Tibial artery (tissue), 4 donors: ENCODE measurements around the gene CEMIP2.

Source experiments
- DNase-seq, 2 donors: peaks; one replicate each; pipeline ENCODE4 v3.0.0-alpha.2; 2019
- H3K27ac ChIP-seq, 2 donors: fragments of 200-600 bp; sonication (generic) in 1 of 2; 1 replicate in 1 of 2; 2 replicates in 1 of 2; pipeline ENCODE4 v1.5.1; 2018 to 2019; ENCODE audit warnings: mild to moderate bottlenecking in 1 of 2
- H3K27me3 ChIP-seq, 2 donors: fragments of 200-600 bp; sonication (generic) in 1 of 2; one replicate each; pipeline versions ENCODE4 v1.5.1 to v1.6.0; 2016 to 2019
- H3K36me3 ChIP-seq, 3 donors: fragments of 200-600 bp; sonication (generic) in 2 of 3; one replicate each; pipeline ENCODE4 v1.5.1; 2016 to 2019; ENCODE audit warnings: mild to moderate bottlenecking in 2 of 3
- H3K4me1 ChIP-seq, 4 donors: fragments of 200-600 bp; sonication (generic) in 2 of 4; 1 replicate in 3 of 4; 2 replicates in 1 of 4; pipeline ENCODE4 v1.5.1; 2016 to 2019
- H3K4me3 ChIP-seq, 2 donors: fragments of 200-600 bp; sonication (generic) in 1 of 2; 1 replicate in 1 of 2; 2 replicates in 1 of 2; pipeline ENCODE4 v1.5.1; 2018 to 2019; ENCODE audit warnings: mild to moderate bottlenecking in 2 of 2
- H3K9me3 ChIP-seq, 3 donors: fragments of 200-600 bp; sonication (generic) in 1 of 3; one replicate each; pipeline ENCODE4 v1.5.1; 2016 to 2019
- CTCF ChIP-seq, 2 experiments: fragments of 200-600 bp in 1 of 2; fragments of 450-650 bp in 1 of 2; IDR thresholded peaks; one replicate each; pipeline ENCODE4 v1.5.1; 2017 to 2019; ENCODE audit warnings: antibody characterized with exemption in 2 of 2, mild to moderate bottlenecking in 1 of 2, moderate library complexity in 1 of 2
- intact Hi-C: fragments of 100-400 bp; cut with DNase I; formaldehyde crosslinking; loops from one replicate; pipeline ENCODE4 v1.15.0; 2023; ENCODE audit warnings: low total_unique reads

The CEMIP2 gene

DNA sequence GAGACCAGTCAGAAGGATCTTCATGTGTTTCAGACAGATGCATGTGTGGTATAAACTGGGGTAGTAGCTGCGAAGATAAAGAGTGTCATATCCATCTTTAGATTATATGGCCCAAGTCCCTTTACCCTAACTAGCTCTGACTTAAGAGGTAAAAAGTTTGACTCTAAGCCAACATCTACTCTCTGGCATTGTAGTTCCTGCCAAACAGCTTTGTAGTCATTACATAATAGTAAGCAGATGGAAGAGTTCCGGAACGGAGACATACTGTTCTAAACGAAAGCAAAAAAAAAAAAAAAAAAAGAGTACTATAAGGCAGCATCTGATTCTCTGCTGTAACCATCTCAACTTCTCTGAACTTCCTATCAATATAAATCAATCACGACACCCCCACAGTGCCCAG lies 48.8 kb downstream of the CEMIP2 start:
- Histone ChIP-seq H3K36me3 (peaks cover 3 to 25% (median 18%) of the 10 kb centered on the region in 3 donors), H3K4me3 (no peak overlapping the region), H3K27ac (no peak overlapping the region), H3K9me3 (no peaks in the 10 kb centered on the region), H3K27me3 (no peaks in the 10 kb centered on the region), H3K4me1 (no peaks in the 10 kb centered on the region)
- intact Hi-C loops: no loop called here
- no peak for TF ChIP-seq CTCF (IDR thresholded peaks at IDR 0.05)
- no peak for DNase-seq

GRCh38 chr9:71719088-71719487 lies 49.2 kb downstream of the CEMIP2 start:
- no peaks in the 10 kb centered on the region for H3K9me3 ChIP-seq
- no peak for TF ChIP-seq CTCF (IDR thresholded peaks at IDR 0.05)
- no peak overlapping the region for H3K4me3 ChIP-seq
- H3K4me1 ChIP-seq: no peaks in the 10 kb centered on the region
- H3K27me3 ChIP-seq: no peaks in the 10 kb centered on the region
- no peak for DNase-seq
- H3K36me3 ChIP-seq: peaks cover 3 to 25% (median 22%) of the 10 kb centered on the region in 3 donors
- intact Hi-C loops: no loop called here
- H3K27ac ChIP-seq: no peak overlapping the region

GRCh38 chr9:71716138-71716909 lies 52.0 kb downstream of the CEMIP2 start:
- Histone ChIP-seq H3K4me1 (no peaks in the 10 kb centered on the region), H3K36me3 (peaks cover 9 to 35% (median 34%) of the 10 kb centered on the region in 3 donors), H3K27ac (no peak overlapping the region), H3K27me3 (no peaks in the 10 kb centered on the region), H3K4me3 (no peak overlapping the region), H3K9me3 (no peaks in the 10 kb centered on the region)
- DNase-seq: no peak
- intact Hi-C loops: no loop called here
- TF ChIP-seq CTCF (IDR thresholded peaks at IDR 0.05): peak; percentile 34 to 36

DNA sequence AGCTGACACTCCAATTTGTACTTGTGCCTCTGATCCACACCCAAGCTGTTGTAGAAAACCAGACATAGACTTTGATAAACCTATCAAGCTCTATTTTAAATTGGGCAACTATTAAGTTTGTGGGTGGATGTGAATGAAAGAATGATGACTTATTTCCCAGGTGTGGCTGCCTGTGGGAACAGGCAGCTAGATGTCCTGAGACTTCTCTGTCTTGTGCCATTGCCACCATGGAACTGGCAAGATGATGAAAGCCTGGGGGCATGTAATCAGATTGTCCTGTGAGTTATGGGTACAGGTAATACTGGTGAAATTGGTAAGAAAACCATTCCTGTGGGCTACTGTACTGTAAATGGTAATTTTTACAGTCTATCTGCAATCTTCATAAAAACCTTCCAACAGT lies 57.5 kb downstream of the CEMIP2 start:
- peaks cover 28 to 67% (median 66%) of the 10 kb centered on the region in 3 donors for H3K36me3 ChIP-seq
- intact Hi-C loops: no loop called here
- no peak overlapping the region for H3K4me3 ChIP-seq
- H3K9me3 ChIP-seq: no peaks in the 10 kb centered on the region
- H3K27ac ChIP-seq: no peak overlapping the region
- DNase-seq: no peak
- no peak for TF ChIP-seq CTCF (IDR thresholded peaks at IDR 0.05)
- H3K4me1 ChIP-seq: peaks cover 0 to under 1% (median 0%) of the 10 kb centered on the region in 4 donors
- no peaks in the 10 kb centered on the region for H3K27me3 ChIP-seq

DNA sequence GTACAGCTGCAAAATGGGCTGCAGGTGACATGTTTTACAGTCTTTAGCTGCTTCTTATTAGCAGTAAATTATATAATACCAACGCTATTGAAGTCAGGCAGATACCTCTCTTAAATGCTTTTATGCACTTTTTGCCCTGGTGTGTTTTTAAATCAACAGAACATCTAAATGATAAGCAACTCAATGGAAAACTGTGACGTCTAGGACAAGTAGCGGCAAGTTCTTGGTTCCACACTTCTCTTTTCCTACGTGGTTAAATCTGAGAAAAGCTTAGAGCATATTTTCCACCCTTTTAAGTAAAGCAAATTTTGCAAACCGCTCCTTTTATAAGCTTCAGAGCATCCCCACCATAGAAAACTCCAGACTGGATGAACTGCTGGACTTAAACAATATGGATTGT lies 58.1 kb downstream of the CEMIP2 start:
- no peak overlapping the region for H3K4me3 ChIP-seq
- no peaks in the 10 kb centered on the region for H3K27me3 ChIP-seq
- H3K27ac ChIP-seq: no peak overlapping the region
- no peak for DNase-seq
- H3K36me3 ChIP-seq: peaks cover 28 to 67% (median 66%) of the 10 kb centered on the region in 3 donors
- TF ChIP-seq CTCF (IDR thresholded peaks at IDR 0.05): no peak
- no peaks in the 10 kb centered on the region for H3K9me3 ChIP-seq
- peaks cover 0 to 7% (median 0%) of the 10 kb centered on the region in 4 donors for H3K4me1 ChIP-seq
- intact Hi-C loops: no loop called here
